ENCODE data around the gene CPNE8.

Gene CPNE8

DNA sequence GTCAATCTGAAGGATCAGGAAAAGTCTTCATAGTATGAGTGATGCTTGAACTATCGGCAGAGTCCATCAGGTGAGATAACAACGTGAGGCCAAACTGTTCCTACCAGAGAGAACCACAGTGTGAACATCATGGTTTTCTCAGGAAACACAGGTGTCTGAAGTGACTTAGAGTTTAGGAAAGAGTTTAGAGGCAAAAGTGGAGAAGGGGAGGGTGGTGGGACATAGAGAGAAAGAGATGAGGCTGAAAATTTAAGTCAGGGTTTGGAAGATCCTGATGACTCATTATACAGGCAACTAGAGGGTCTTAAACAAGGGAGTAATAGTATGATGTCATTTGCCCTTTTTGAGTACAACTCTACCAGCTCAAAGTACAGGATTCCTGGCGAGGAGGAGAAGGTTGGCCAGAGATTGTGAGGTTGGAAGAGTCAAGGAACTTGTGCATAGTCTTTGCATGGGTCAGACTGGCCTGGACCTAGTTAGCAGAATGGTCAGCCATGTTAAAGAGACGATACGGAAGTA is 16.0 kb downstream of the CPNE8 start:
- TF ChIP-seq, protein P1, sequence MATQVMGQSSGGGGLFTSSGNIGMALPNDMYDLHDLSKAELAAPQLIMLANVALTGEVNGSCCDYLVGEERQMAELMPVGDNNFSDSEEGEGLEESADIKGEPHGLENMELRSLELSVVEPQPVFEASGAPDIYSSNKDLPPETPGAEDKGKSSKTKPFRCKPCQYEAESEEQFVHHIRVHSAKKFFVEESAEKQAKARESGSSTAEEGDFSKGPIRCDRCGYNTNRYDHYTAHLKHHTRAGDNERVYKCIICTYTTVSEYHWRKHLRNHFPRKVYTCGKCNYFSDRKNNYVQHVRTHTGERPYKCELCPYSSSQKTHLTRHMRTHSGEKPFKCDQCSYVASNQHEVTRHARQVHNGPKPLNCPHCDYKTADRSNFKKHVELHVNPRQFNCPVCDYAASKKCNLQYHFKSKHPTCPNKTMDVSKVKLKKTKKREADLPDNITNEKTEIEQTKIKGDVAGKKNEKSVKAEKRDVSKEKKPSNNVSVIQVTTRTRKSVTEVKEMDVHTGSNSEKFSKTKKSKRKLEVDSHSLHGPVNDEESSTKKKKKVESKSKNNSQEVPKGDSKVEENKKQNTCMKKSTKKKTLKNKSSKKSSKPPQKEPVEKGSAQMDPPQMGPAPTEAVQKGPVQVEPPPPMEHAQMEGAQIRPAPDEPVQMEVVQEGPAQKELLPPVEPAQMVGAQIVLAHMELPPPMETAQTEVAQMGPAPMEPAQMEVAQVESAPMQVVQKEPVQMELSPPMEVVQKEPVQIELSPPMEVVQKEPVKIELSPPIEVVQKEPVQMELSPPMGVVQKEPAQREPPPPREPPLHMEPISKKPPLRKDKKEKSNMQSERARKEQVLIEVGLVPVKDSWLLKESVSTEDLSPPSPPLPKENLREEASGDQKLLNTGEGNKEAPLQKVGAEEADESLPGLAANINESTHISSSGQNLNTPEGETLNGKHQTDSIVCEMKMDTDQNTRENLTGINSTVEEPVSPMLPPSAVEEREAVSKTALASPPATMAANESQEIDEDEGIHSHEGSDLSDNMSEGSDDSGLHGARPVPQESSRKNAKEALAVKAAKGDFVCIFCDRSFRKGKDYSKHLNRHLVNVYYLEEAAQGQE (IDR thresholded peaks at IDR 0.05; ENCODE audit: insufficient read depth in 1 of 2, low read depth in 2 of 2, low read length in 2 of 2) = no peak
- TF ChIP-seq SIN3A (IDR thresholded peaks at IDR 0.05; ENCODE audit: borderline replicate concordance, insufficient read depth, low read length) (no peak), POLR2AphosphoS5 (IDR thresholded peaks at IDR 0.05; ENCODE audit: low read depth, low read length) (no peak), FOXP2 (optimal IDR thresholded peaks at IDR 0.05; ENCODE audit: borderline replicate concordance, extremely low read depth, extremely low read length, insufficient read depth) (no peak), TAF1 (IDR thresholded peaks at IDR 0.05; ENCODE audit: borderline replicate concordance, insufficient read depth, low read length) (no peak)

DNA sequence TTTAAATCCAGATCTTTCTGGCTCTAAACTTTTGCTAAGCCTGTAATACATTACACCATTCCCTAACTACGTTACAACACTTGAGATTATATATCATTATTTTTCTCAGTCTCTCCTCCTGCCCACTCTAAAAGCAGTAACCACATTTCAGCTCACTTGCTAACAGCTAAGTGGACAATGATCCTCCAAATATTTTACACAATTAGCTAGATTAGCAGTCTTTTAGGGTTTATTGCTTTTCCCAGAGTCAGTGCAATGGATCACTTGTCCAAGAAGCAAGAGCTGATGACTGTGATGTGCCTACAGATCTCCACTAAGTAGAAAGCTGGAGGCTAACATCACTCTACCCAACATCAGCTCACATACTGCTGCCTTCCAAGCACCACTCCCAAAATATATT is 17.6 kb downstream of the CPNE8 start:
- TF ChIP-seq TAF1 (IDR thresholded peaks at IDR 0.05; ENCODE audit: borderline replicate concordance, insufficient read depth, low read length) (no peak), POLR2AphosphoS5 (IDR thresholded peaks at IDR 0.05; ENCODE audit: low read depth, low read length) (no peak), SIN3A (IDR thresholded peaks at IDR 0.05; ENCODE audit: borderline replicate concordance, insufficient read depth, low read length) (no peak), FOXP2 (optimal IDR thresholded peaks at IDR 0.05; ENCODE audit: borderline replicate concordance, extremely low read depth, extremely low read length, insufficient read depth) (no peak)
- TF ChIP-seq, protein P1 (IDR thresholded peaks at IDR 0.05; ENCODE audit: insufficient read depth in 1 of 2, low read depth in 2 of 2, low read length in 2 of 2) = no peak

DNA sequence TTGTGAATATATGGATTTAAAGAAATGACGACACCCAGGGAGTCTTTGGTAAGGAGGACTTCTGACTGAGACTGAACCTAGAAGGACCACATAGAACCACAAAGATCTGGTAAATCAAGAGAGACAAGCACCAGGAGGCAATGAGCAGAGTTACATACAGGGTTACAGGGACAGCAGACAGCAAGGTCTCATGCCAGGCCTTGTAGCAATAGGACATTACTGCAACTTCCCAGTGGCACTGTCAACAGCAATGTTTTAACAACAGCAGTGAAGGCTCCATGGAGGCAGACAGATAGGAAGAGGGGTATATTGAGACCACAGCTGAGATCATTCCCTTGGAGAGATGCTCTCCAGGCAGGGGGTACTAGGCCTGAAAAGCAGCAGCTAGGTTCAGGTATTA is 18.5 kb downstream of the CPNE8 start:
- TF ChIP-seq SIN3A (IDR thresholded peaks at IDR 0.05; ENCODE audit: borderline replicate concordance, insufficient read depth, low read length) = no peak
- no peak for TF ChIP-seq POLR2AphosphoS5 (IDR thresholded peaks at IDR 0.05; ENCODE audit: low read depth, low read length)
- TF ChIP-seq FOXP2 (optimal IDR thresholded peaks at IDR 0.05; ENCODE audit: borderline replicate concordance, extremely low read depth, extremely low read length, insufficient read depth) = no peak
- TF ChIP-seq TAF1 (IDR thresholded peaks at IDR 0.05; ENCODE audit: borderline replicate concordance, insufficient read depth, low read length) = no peak
- TF ChIP-seq, protein P1 (IDR thresholded peaks at IDR 0.05; ENCODE audit: insufficient read depth in 1 of 2, low read depth in 2 of 2, low read length in 2 of 2) = no peak

GRCh38 chr12:38886064-38886463 is 19.3 kb downstream of the CPNE8 start:
- TF ChIP-seq SIN3A (IDR thresholded peaks at IDR 0.05; ENCODE audit: borderline replicate concordance, insufficient read depth, low read length) = no peak
- TF ChIP-seq TAF1 (IDR thresholded peaks at IDR 0.05; ENCODE audit: borderline replicate concordance, insufficient read depth, low read length) = no peak
- TF ChIP-seq POLR2AphosphoS5 (IDR thresholded peaks at IDR 0.05; ENCODE audit: low read depth, low read length) = no peak
- TF ChIP-seq, protein P1 (IDR thresholded peaks at IDR 0.05; ENCODE audit: insufficient read depth in 1 of 2, low read depth in 2 of 2, low read length in 2 of 2) = no peak
- TF ChIP-seq FOXP2 (optimal IDR thresholded peaks at IDR 0.05; ENCODE audit: borderline replicate concordance, extremely low read depth, extremely low read length, insufficient read depth) = no peak

DNA sequence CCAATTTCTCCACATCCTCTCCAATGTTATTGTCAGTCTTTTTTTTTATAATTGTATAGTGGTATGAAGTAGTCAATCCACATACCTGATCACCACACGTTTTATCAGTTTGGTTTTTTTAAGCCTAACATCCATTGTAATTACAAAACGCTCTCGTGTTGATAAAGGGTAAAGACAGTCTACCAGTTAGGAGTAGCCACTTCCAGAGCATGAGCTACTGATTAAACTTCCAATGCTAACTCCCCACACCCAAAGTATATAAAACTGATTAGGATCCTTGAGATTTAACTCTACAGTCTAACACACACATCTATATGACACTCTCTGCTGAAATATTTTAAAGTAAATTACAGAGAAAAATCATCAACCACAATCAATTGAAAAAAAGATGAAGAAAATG is 20.7 kb downstream of the CPNE8 start:
- no peak for TF ChIP-seq SIN3A (IDR thresholded peaks at IDR 0.05; ENCODE audit: borderline replicate concordance, insufficient read depth, low read length)

All from PFSK-1 (cell line).